Liver (tissue), 9 donors: ENCODE results near the gene NLRP14. TPM values are rescaled to one million over a fixed set of nuclear protein-coding genes. Genes with fewer than 3 reads are reported as not detected.
A peak's percentile ranks its signal among the peaks of the same experiment; 100 is the strongest.

Source experiments
- DNase-seq: peaks from one replicate; pipeline ENCODE4 v3.0.0-alpha.2; 2017; ENCODE audit warnings: low spot score
- H3K27ac ChIP-seq, 2 donors: one replicate each; pipeline ENCODE4 v1.7.0; 2013; ENCODE audit warnings: inconsistent platforms in 2 of 2, low read length in 2 of 2, control low read depth in 1 of 2, low read depth in 1 of 2, mild to moderate bottlenecking in 1 of 2
- H3K27me3 ChIP-seq, 4 donors: one replicate each; pipeline versions ENCODE4 v1.6.1 to v1.7.0; 2013; ENCODE audit warnings: low read length in 3 of 4, inconsistent platforms in 1 of 4, mild to moderate bottlenecking in 1 of 4, moderate library complexity in 1 of 4; ENCODE audit not compliant: control insufficient read depth in 4 of 4, insufficient read depth in 4 of 4
- H3K36me3 ChIP-seq, 4 donors: one replicate each; pipeline versions ENCODE4 v1.6.1 to v1.7.0; 2013; ENCODE audit warnings: low read length in 3 of 4, mild to moderate bottlenecking in 3 of 4, low read depth in 1 of 4, moderate library complexity in 1 of 4; ENCODE audit not compliant: control insufficient read depth in 4 of 4, insufficient read depth in 3 of 4
- H3K4me1 ChIP-seq, 4 donors: one replicate each; pipeline versions ENCODE4 v1.6.1 to v1.7.0; 2013; ENCODE audit warnings: low read length in 3 of 4, mild to moderate bottlenecking in 3 of 4, moderate library complexity in 1 of 4; ENCODE audit not compliant: control insufficient read depth in 4 of 4, insufficient read depth in 4 of 4
- H3K4me3 ChIP-seq, 3 donors: one replicate each; pipeline versions ENCODE4 v1.6.1 to v1.7.0; 2013; ENCODE audit warnings: low read length in 3 of 3, control low read depth in 1 of 3, low read depth in 1 of 3, mild to moderate bottlenecking in 1 of 3
- H3K9ac ChIP-seq, 2 donors: one replicate each; pipeline ENCODE4 v1.7.0; 2013; ENCODE audit warnings: low read length in 2 of 2, mild to moderate bottlenecking in 2 of 2, moderate library complexity in 2 of 2, control low read depth in 1 of 2, low read depth in 1 of 2
- H3K9me3 ChIP-seq, 4 donors: one replicate each; pipeline versions ENCODE4 v1.6.1 to v1.7.0; 2013; ENCODE audit warnings: low read length in 3 of 4; ENCODE audit not compliant: control insufficient read depth in 4 of 4
- CTCF ChIP-seq: fragments of 150-350 bp; IDR thresholded peaks from 2 replicates; pipeline ENCODE4 v1.5.1; 2017; ENCODE audit warnings: improper control_type of control experiment, low read depth, low read length; ENCODE audit not compliant: missing input control
- EGR1 ChIP-seq, 2 donors: IDR thresholded peaks; 2 replicates each; pipeline ENCODE4 v1.6.1; 2016 to 2018; ENCODE audit warnings: antibody characterized with exemption in 2 of 2, low read depth in 2 of 2
- FOXA1 ChIP-seq: IDR thresholded peaks from 2 replicates; pipeline ENCODE4 v1.6.1; 2016; ENCODE audit warnings: antibody characterized with exemption
- FOXA2 ChIP-seq: IDR thresholded peaks from 2 replicates; pipeline ENCODE4 v1.6.1; 2016; ENCODE audit warnings: antibody characterized with exemption
- GABPA ChIP-seq, 2 donors: IDR thresholded peaks in 1 of 2; conservative IDR thresholded peaks in 1 of 2; 2 replicates each; pipeline ENCODE4 v1.6.1; 2016; ENCODE audit warnings: antibody characterized with exemption in 2 of 2, mild to moderate bottlenecking in 1 of 2, moderate library complexity in 1 of 2
- HNF4A ChIP-seq, 2 donors: conservative IDR thresholded peaks; 2 replicates each; pipeline ENCODE4 v1.6.1; 2016; ENCODE audit warnings: antibody characterized with exemption in 2 of 2, mild to moderate bottlenecking in 2 of 2
- HNF4G ChIP-seq: IDR thresholded peaks from 2 replicates; pipeline ENCODE4 v1.6.1; 2016; ENCODE audit warnings: antibody characterized with exemption
- JUND ChIP-seq, 2 donors: IDR thresholded peaks; 2 replicates each; pipeline ENCODE4 v1.6.1; 2016; ENCODE audit warnings: antibody characterized with exemption in 2 of 2
- NR2F2 ChIP-seq: IDR thresholded peaks from 2 replicates; pipeline ENCODE4 v1.6.1; 2016; ENCODE audit warnings: antibody characterized with exemption
- RAD21 ChIP-seq, 2 donors: IDR thresholded peaks; 2 replicates each; pipeline ENCODE4 v1.6.1; 2016; ENCODE audit warnings: antibody characterized with exemption in 2 of 2, mild to moderate bottlenecking in 2 of 2
- RXRA ChIP-seq, 2 donors: IDR thresholded peaks; 2 replicates each; pipeline ENCODE4 v1.6.1; 2017 to 2018; ENCODE audit warnings: antibody characterized with exemption in 2 of 2, mild to moderate bottlenecking in 1 of 2
- SP1 ChIP-seq: IDR thresholded peaks from 2 replicates; pipeline ENCODE4 v1.6.1; 2018; ENCODE audit warnings: antibody characterized with exemption, mild to moderate bottlenecking
- TAF1 ChIP-seq: conservative IDR thresholded peaks from 2 replicates; pipeline ENCODE4 v1.6.1; 2016; ENCODE audit warnings: antibody characterized with exemption, mild to moderate bottlenecking
- YY1 ChIP-seq: IDR thresholded peaks from 2 replicates; pipeline ENCODE4 v1.6.1; 2016; ENCODE audit warnings: antibody characterized with exemption, mild to moderate bottlenecking
- WGBS: extraction: QIAGEN DNeasy Blood & Tissue Kit; methylation state at CpG from one replicate; pipeline ENCODE4 v1.1.7; 2013; 5-methylcytosine and 5-hydroxymethylcytosine counted together
- polyA plus RNA-seq, 2 donors: library from polyadenylated mRNA; stranded (reverse) in 1 of 2; unstranded in 1 of 2; fragments of 200-250 nt in 1 of 2; fragments of >200 nt in 1 of 2; fragmentation: Nextera tagmentation in 1 of 2; extraction: Ambion mirVana in 1 of 2; gene quantifications; one replicate each; pipeline versions ENCODE4 v1.2.1 to v1.2.3, GENCODE V29; 2013 to 2015
- total RNA-seq, 2 donors: library from RNA; depleted of rRNA; stranded (reverse); fragments of >200 nt; gene quantifications; one replicate each; pipeline ENCODE4 v1.2.3, GENCODE V29; 2014
- TF ChIP-seq, protein P1 (sequence below): IDR thresholded peaks from 2 replicates; pipeline ENCODE4 v1.6.1; 2016; ENCODE audit warnings: antibody characterized with exemption
- TF ChIP-seq, protein P2 (sequence below): IDR thresholded peaks from 2 replicates; pipeline ENCODE4 v1.6.1; 2016; ENCODE audit warnings: antibody characterized with exemption
- TF ChIP-seq, protein P3 (sequence below): IDR thresholded peaks from 2 replicates; pipeline ENCODE4 v1.6.1; 2016; ENCODE audit warnings: antibody characterized with exemption
- donor health status: healthy.
- donor health status: healthy.
- donor health status: healthy.
- donor health status: healthy.
- donor health status: healthy.

NLRP14 gene
- total and polyA plus RNA-seq, 4 donors, result 0.02 to 0.50 (median 0.34) TPM

DNA sequence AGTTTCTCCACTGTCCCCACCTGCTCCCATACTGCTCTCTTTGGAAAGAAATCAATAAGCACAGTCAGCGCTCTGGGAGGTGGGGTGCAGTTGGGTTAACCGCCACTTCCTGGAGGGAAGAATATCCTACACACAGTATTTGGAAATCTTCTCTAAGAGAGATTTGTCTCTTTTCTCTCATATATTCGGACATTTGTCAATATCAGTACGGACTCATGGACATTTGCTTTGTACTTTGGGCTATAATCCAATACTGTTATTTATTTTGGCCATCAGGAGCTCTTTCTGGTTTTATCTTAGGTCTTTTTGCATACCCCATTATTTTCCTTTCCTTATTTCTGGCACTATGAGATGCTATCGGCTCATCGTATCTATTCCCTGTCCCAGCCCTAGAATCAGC is 13.7 kb downstream of the NLRP14 start (continued):
- TF ChIP-seq CTCF, result no peak
- TF ChIP-seq, protein P1, sequence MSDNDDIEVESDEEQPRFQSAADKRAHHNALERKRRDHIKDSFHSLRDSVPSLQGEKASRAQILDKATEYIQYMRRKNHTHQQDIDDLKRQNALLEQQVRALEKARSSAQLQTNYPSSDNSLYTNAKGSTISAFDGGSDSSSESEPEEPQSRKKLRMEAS, result no peak
- peak; percentile 81 for TF ChIP-seq FOXA2

DNA sequence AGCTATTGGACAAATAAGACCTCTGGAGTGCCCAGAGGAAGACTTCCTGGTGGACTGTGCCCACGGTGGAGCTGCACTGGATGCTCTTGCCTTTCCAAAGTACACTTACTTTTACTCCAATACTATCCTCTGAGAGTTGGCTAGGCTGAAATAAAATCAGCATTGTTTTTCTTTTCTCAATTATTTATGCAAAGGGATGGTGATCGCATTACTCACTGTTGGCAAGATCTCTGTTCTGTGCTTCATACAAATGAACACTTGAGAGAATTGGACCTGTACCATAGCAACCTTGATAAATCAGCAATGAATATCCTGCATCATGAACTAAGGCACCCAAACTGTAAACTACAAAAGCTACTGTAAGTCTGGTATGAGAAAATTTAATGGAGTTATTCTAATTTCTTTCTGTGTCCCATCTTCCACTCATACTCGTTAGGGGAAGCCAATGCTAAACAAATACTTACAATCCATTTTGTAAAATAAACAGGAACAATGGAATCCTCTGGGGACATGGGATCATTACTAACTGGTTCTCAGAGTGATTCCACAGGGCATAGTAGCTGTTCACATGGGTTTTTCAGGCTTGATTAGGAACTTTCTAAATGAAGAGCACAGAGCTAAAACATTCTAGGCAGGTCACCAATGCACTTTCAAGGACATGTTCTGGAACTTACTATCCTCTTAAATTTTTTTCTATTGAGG is 26.3 kb downstream of the NLRP14 start:
- no peak for TF ChIP-seq HNF4G
- no peak for TF ChIP-seq TAF1
- TF ChIP-seq CTCF, result no peak
- TF ChIP-seq RAD21 (IDR thresholded peaks at IDR 0.05), result no peak
- no peak for TF ChIP-seq FOXA1
- TF ChIP-seq HNF4A (conservative IDR thresholded peaks at IDR 0.05), result no peak
- no peak for TF ChIP-seq EGR1 (IDR thresholded peaks at IDR 0.05; ENCODE audit: low read depth in 2 of 2)
- no peak for TF ChIP-seq GABPA (IDR thresholded peaks at IDR 0.05 in 1 of 2, conservative IDR thresholded peaks at IDR 0.05 in 1 of 2)
- no peak for TF ChIP-seq NR2F2
- TF ChIP-seq, protein P2, sequence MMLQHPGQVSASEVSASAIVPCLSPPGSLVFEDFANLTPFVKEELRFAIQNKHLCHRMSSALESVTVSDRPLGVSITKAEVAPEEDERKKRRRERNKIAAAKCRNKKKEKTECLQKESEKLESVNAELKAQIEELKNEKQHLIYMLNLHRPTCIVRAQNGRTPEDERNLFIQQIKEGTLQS, result no peak
- TF ChIP-seq YY1, result no peak
- TF ChIP-seq RXRA (IDR thresholded peaks at IDR 0.05), result no peak
- Histone ChIP-seq H3K4me1 (no peaks in the 10 kb centered on the region), H3K27me3 (no peaks in the 10 kb centered on the region), H3K27ac (no peak overlapping the region), H3K4me3 (no peak overlapping the region), H3K36me3 (no peaks in the 10 kb centered on the region), H3K9me3 (no peaks in the 10 kb centered on the region), H3K9ac (no peak overlapping the region)
- no peak for DNase-seq
- WGBS, result 74% methylated on average over 3 of the region's 3 CpGs

DNA sequence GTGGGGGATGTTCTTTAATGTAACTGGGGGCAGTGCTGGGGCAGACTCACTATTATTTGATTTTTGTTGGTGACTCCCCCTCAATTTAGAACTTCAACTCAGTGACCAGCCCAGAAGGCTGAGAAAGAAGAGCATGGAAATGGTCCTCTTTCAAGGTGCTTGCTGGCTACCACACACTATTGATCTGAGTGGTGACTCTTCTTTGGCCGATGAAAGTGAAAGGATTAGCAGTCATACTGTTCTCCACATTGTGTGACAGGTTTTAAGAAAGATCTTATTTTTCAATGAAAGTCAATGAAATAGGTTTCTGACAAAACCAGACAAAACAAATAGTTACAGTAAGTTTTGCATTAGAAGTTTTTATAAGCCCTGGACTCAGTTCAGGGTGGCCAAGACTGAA is 29.9 kb downstream of the NLRP14 start:
- no peak for TF ChIP-seq CTCF
- no peak for TF ChIP-seq EGR1 (IDR thresholded peaks at IDR 0.05; ENCODE audit: low read depth in 2 of 2)
- no peak for TF ChIP-seq JUND (IDR thresholded peaks at IDR 0.05)
- TF ChIP-seq, protein P3, sequence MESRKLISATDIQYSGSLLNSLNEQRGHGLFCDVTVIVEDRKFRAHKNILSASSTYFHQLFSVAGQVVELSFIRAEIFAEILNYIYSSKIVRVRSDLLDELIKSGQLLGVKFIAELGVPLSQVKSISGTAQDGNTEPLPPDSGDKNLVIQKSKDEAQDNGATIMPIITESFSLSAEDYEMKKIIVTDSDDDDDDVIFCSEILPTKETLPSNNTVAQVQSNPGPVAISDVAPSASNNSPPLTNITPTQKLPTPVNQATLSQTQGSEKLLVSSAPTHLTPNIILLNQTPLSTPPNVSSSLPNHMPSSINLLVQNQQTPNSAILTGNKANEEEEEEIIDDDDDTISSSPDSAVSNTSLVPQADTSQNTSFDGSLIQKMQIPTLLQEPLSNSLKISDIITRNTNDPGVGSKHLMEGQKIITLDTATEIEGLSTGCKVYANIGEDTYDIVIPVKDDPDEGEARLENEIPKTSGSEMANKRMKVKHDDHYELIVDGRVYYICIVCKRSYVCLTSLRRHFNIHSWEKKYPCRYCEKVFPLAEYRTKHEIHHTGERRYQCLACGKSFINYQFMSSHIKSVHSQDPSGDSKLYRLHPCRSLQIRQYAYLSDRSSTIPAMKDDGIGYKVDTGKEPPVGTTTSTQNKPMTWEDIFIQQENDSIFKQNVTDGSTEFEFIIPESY, result no peak
- TF ChIP-seq YY1, result no peak
- no peak for TF ChIP-seq HNF4G
- TF ChIP-seq SP1, result no peak
- no peaks in the 10 kb centered on the region for H3K9me3 ChIP-seq
- H3K9ac ChIP-seq, result no peak overlapping the region
- H3K36me3 ChIP-seq, result no peaks in the 10 kb centered on the region
- no peak for DNase-seq
- no peak overlapping the region for H3K4me3 ChIP-seq
- 90% methylated on average over 1 of the region's 1 CpG for WGBS
- no peaks in the 10 kb centered on the region for H3K4me1 ChIP-seq
- H3K27ac ChIP-seq, result no peak overlapping the region
- no peaks in the 10 kb centered on the region for H3K27me3 ChIP-seq
